Sigmoid colon (tissue), 7 donors: ENCODE results near the gene FOXJ1. TPM values are rescaled to one million over a fixed set of nuclear protein-coding genes. Genes with fewer than 3 reads are reported as not detected.

Source experiments
- DNase-seq: peaks from one replicate; pipeline ENCODE4 v3.0.0-alpha.2; 2019
- H3K27ac ChIP-seq, 4 donors: fragments of 200-600 bp; sonication (generic); one replicate each; pipeline ENCODE4 v1.5.1; 2016 to 2019; ENCODE audit warnings: mild to moderate bottlenecking in 1 of 4
- H3K27me3 ChIP-seq, 3 donors: fragments of 200-600 bp; sonication (generic); one replicate each; pipeline ENCODE4 v1.5.1; 2019; ENCODE audit warnings: mild to moderate bottlenecking in 1 of 3
- H3K36me3 ChIP-seq, 4 donors: fragments of 200-600 bp; sonication (generic); one replicate each; pipeline ENCODE4 v1.5.1; 2016 to 2019
- H3K4me1 ChIP-seq, 4 donors: fragments of 200-600 bp; sonication (generic); one replicate each; pipeline ENCODE4 v1.5.1; 2017 to 2019
- H3K4me3 ChIP-seq, 4 donors: fragments of 200-600 bp; sonication (generic); one replicate each; pipeline ENCODE4 v1.5.1; 2017 to 2019; ENCODE audit warnings: mild to moderate bottlenecking in 2 of 4, moderate library complexity in 1 of 4
- H3K9me3 ChIP-seq, 4 donors: fragments of 200-600 bp in 3 of 4; sonication (generic) in 3 of 4; one replicate each; pipeline versions ENCODE4 v1.5.1 to v1.6.1; 2013 to 2019
- CTCF ChIP-seq, 4 experiments: fragments of 450-650 bp in 3 of 4; fragments of 200-600 bp in 1 of 4; IDR thresholded peaks; one replicate each; pipeline ENCODE4 v1.5.1; 2016 to 2019; ENCODE audit warnings: antibody characterized with exemption in 4 of 4, mild to moderate bottlenecking in 3 of 4, moderate library complexity in 2 of 4
- EP300 ChIP-seq, 4 donors: sonication (generic); formaldehyde crosslinking; IDR thresholded peaks; one replicate each; pipeline ENCODE4 v1.6.1; 2017; ENCODE audit warnings: antibody characterized with exemption in 4 of 4
- POLR2A ChIP-seq, 2 donors: fragments of 450-650 bp; IDR thresholded peaks; one replicate each; pipeline ENCODE4 v1.6.1; 2016; ENCODE audit warnings: antibody characterized with exemption in 2 of 2, mild to moderate bottlenecking in 2 of 2, moderate library complexity in 2 of 2
- POLR2AphosphoS5 ChIP-seq, 4 donors: sonication (generic); formaldehyde crosslinking; IDR thresholded peaks; one replicate each; pipeline ENCODE4 v1.6.1; 2017; ENCODE audit warnings: antibody characterized with exemption in 4 of 4
- WGBS, 2 donors: extraction: QIAGEN DNeasy Blood & Tissue Kit; methylation state at CpG; one replicate each; pipeline ENCODE4 v1.1.7; 2013; 5-methylcytosine and 5-hydroxymethylcytosine counted together
- intact Hi-C: fragments of 100-400 bp; cut with DNase I; formaldehyde crosslinking; loops from one replicate; pipeline ENCODE4 v1.15.1; 2023
- polyA plus RNA-seq, 3 donors: library from polyadenylated mRNA; stranded (reverse); fragments of 200-250 nt; gene quantifications; one replicate each; pipeline ENCODE4 v1.2.3, GENCODE V29; 2013
- total RNA-seq, 4 donors: library from RNA; depleted of rRNA; stranded (reverse); fragments of >200 nt; gene quantifications; one replicate each; pipeline ENCODE4 v1.1.0, GENCODE V29; 2016
- donor health status: healthy with polysubstance abuse.
- donor health status: Bipolar disorder and iron deficiency.
- donor health status: healthy.

FOXJ1 gene
- total and polyA plus RNA-seq, 7 donors: 0.14 to 2.3 (median 0.42) TPM; not detected in 3

DNA sequence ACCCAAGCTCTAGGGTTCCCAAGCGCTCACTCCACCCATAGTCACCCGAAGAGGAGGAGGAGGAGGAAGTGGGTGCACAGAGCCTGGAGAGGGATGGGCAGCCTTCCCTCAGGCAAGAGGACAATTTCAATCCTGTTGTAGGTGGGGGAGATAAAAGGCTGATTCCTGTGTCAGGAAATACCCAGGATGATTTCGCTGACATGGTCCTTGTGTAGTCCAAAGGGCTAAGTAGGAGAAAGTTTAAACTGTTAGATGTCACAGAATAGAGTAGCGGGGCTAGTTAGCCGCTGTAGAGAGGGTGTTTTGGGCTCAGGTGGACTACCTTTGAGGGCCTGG, 36.2 kb downstream of the FOXJ1 start:
- peaks cover 0 to 25% (median 21%) of the 10 kb centered on the region in 4 donors for H3K4me1 ChIP-seq
- H3K27ac ChIP-seq: no peak overlapping the region
- H3K9me3 ChIP-seq: no peaks in the 10 kb centered on the region
- DNase-seq: no peak
- H3K36me3 ChIP-seq: peaks cover 0 to 20% (median 11%) of the 10 kb centered on the region in 4 donors
- 76 to 84% methylated on average over 5 of the region's 5 CpGs for WGBS, 2 donors
- H3K27me3 ChIP-seq: no peaks in the 10 kb centered on the region
- intact Hi-C loops: no loop called here
- TF ChIP-seq CTCF (IDR thresholded peaks at IDR 0.05) (no peak), POLR2A (IDR thresholded peaks at IDR 0.05) (no peak), POLR2AphosphoS5 (IDR thresholded peaks at IDR 0.05) (no peak), EP300 (IDR thresholded peaks at IDR 0.05) (no peak)
- H3K4me3 ChIP-seq: no peak overlapping the region

- Histone ChIP-seq H3K9me3 (no peaks in the 10 kb centered on the region), H3K36me3 (peaks cover 0 to 24% (median 17%) of the 10 kb centered on the region in 4 donors), H3K27ac (peak overlapping the region; percentile 79 to 86 (median 84)), H3K27me3 (no peaks in the 10 kb centered on the region), H3K4me3 (peak overlapping the region; percentile 69 to 95 (median 74)), H3K4me1 (peaks cover 0 to 25% (median 21%) of the 10 kb centered on the region in 4 donors)
- intact Hi-C loops: no loop called here
- WGBS, 2 donors: 83 to 86% methylated on average over 29 of the region's 29 CpGs
- TF ChIP-seq POLR2AphosphoS5 (IDR thresholded peaks at IDR 0.05): no peak
- no peak for TF ChIP-seq CTCF (IDR thresholded peaks at IDR 0.05)
- TF ChIP-seq EP300 (IDR thresholded peaks at IDR 0.05): no peak
- TF ChIP-seq POLR2A (IDR thresholded peaks at IDR 0.05): no peak
- DNase-seq: peak; percentile 56
Observed at GRCh38 chr17:76104140-76104895, 36.7 kb downstream of the FOXJ1 start.

GRCh38 chr17:76103274-76104139, 37.5 kb downstream of the FOXJ1 start, which contains the start of gene EXOC7:
TSS of gene EXOC7 (minus strand) at chr17:76103787. CDS start at chr17:76103692, 95 bp downstream.
- 5% methylated on average over 55 of the region's 55 CpGs for WGBS, 2 donors

GRCh38 chr17:76102944-76103273, 38.1 kb downstream of the FOXJ1 start:
- Histone ChIP-seq H3K27me3 (no peaks in the 10 kb centered on the region), H3K9me3 (no peaks in the 10 kb centered on the region), H3K27ac (peak overlapping the region; percentile 79 to 86 (median 84)), H3K4me3 (peak overlapping the region; percentile 69 to 95 (median 74)), H3K4me1 (peaks cover 0 to 25% (median 21%) of the 10 kb centered on the region in 4 donors), H3K36me3 (peaks cover 0 to 37% (median 24%) of the 10 kb centered on the region in 4 donors)
- intact Hi-C loops: no loop called here
- no peak for DNase-seq
- TF ChIP-seq POLR2A (IDR thresholded peaks at IDR 0.05): no peak
- WGBS, 2 donors: 1 to 2% methylated on average over 4 of the region's 4 CpGs

More at GRCh38 chr17:76103274-76104139, 37.5 kb downstream of the FOXJ1 start, which contains the start of gene EXOC7:
- Histone ChIP-seq H3K36me3 (peaks cover 0 to 31% (median 22%) of the 10 kb centered on the region in 4 donors), H3K4me1 (peaks cover 0 to 25% (median 21%) of the 10 kb centered on the region in 4 donors), H3K9me3 (no peaks in the 10 kb centered on the region), H3K27me3 (no peaks in the 10 kb centered on the region), H3K27ac (peak within 1 kb of the TSS; percentile 79 to 86 (median 84)), H3K4me3 (peak within 1 kb of the TSS; percentile 69 to 95 (median 74))
- TF ChIP-seq EP300 (IDR thresholded peaks at IDR 0.05): no peak
- peak; percentile 42 to 79 (median 72) for TF ChIP-seq POLR2AphosphoS5 (IDR thresholded peaks at IDR 0.05)
- TF ChIP-seq POLR2A (IDR thresholded peaks at IDR 0.05): no peak
- TF ChIP-seq CTCF (IDR thresholded peaks at IDR 0.05): peak in 3 of 4 experiments; percentile 8 to 23 (median 18)
- intact Hi-C loops: no loop called here
- DNase-seq: peak; percentile 94
